ENCODE results near the gene HEBP2. TPM values are rescaled to one million over a fixed set of nuclear protein-coding genes. Genes with fewer than 3 reads are reported as not detected.

Gene HEBP2
- total RNA-seq, 4 donors from 2014 or later, result 119 to 797 (median 222) TPM

DNA sequence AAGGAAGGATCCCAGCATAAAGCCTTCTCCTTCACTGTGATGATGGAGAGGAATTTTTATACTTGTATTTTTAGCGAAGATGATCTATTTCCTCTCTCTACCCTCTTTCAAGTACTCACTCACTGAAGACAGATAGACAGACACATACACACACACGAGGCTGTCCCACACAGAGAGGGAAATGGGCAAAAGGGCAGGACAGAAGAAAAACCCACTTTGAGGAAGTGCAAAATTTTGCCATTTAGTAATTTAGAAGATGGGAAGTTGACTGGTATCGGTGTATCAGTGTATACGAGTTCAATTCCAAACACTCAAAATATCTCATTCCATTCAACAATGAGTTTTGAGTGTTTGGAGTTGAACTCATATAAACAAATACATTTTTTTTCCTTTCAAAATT, 30.9 kb downstream of the HEBP2 start:
- TF ChIP-seq, protein P1, sequence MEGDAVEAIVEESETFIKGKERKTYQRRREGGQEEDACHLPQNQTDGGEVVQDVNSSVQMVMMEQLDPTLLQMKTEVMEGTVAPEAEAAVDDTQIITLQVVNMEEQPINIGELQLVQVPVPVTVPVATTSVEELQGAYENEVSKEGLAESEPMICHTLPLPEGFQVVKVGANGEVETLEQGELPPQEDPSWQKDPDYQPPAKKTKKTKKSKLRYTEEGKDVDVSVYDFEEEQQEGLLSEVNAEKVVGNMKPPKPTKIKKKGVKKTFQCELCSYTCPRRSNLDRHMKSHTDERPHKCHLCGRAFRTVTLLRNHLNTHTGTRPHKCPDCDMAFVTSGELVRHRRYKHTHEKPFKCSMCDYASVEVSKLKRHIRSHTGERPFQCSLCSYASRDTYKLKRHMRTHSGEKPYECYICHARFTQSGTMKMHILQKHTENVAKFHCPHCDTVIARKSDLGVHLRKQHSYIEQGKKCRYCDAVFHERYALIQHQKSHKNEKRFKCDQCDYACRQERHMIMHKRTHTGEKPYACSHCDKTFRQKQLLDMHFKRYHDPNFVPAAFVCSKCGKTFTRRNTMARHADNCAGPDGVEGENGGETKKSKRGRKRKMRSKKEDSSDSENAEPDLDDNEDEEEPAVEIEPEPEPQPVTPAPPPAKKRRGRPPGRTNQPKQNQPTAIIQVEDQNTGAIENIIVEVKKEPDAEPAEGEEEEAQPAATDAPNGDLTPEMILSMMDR (IDR thresholded peaks at IDR 0.05; ENCODE audit: low read depth), result no peak

DNA sequence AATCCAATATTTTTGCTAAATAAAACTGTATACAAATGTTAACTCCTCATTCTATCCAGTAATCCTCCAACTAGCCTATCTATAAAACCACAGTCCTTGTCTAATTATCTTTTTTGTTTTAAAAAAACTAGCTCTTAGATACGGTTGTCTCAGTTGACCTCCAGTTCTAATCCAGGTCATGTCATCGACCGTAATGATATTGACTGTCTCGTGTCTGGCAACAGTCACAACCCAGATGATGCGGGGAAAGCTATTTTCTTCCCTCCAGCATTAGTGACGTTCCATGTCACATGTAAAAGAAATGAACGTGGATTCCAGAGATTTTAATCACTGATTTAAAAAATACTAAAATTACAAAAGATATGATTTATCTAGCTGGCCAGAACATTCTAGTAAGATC, 35.5 kb downstream of the HEBP2 start:
- TF ChIP-seq, protein P1 (IDR thresholded peaks at IDR 0.05; ENCODE audit: low read depth), result no peak

DNA sequence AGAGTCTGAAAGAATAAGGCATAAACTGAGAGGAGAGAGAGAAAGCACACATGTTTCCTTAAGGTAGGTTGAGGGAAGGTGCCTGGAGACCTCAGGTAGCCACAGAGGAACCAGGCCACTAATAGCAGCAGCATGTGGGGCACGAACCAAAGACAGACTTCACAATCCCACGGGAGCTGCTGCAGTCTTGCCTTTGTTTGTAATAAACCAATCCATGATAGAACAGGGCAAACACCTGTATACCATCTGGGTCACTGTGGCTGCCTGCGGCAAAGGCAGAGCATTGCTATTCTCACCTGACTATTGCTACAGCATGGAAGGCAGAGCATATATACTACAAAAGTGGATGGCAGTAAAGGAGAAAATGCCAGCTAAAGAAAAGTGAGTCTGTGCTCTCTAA, 36.3 kb downstream of the HEBP2 start:
- TF ChIP-seq, protein P1 (IDR thresholded peaks at IDR 0.05; ENCODE audit: low read depth), result no peak

DNA sequence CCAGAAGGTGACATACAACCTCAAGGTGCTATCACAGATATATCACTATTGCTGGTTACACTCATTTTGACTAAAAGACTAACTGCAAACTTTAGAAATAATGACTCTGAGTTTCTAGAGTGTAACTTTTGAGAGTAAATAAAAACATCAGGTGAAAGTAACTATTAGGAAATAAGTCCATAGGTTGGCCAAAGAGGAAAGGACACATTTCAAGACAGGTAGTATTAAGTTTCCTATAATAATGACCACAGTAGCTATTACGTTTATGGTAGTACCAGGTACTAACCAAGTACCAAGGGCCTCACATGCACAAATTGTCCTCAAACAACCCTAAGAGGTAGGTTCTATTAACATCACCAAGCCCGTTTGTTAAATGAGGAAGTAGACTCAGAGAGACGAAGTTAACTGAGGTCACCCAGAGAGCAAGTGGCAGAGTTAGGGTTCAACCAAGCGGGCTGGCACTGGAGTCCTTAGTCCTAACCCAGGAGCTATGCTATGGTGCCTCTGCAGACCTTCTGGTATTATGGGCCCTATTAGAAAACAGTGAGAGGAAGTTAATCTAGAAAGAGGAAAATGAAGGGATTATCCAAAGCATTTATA, 36.8 kb downstream of the HEBP2 start:
- TF ChIP-seq, protein P1 (IDR thresholded peaks at IDR 0.05; ENCODE audit: low read depth), result no peak

DNA sequence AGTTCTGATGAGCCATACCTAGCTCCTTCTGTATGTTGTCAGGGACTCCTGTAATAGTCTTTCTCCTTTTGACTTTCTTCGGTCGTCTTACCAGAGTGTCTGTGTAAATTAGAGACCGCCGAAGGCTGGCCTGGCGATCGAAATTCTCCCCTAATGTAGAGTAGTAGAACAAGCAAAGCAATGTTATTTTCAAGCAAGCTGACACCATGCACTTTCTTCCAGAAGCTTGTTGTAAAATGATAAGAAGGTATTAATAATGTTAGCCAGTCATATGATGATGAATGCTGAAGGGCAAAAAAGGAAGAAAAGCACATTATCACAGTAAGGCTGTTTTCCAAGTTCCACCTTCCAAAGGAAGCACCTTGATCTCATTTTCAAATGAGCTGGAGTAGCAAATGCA, 37.9 kb downstream of the HEBP2 start:
- TF ChIP-seq, protein P1 (IDR thresholded peaks at IDR 0.05; ENCODE audit: low read depth), result no peak

DNA sequence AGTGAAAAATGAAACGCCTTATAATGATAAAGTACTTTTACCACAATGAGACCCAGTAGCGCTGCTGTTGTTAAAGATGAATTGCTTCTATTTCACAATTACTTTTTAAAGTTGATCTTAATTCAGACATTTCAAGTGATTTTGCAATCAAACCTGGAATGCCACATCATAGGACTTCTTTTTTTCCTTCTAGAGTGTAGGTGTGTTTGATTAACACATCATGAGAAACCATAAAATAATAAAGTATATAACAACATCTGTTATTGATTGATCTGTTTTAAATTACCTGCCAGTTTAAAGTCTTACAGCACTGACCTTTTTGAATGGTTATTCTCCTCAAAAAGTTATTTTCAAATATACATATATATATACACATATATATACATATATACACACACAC, 38.6 kb downstream of the HEBP2 start:
- TF ChIP-seq, protein P1 (IDR thresholded peaks at IDR 0.05; ENCODE audit: low read depth), result no peak

DNA sequence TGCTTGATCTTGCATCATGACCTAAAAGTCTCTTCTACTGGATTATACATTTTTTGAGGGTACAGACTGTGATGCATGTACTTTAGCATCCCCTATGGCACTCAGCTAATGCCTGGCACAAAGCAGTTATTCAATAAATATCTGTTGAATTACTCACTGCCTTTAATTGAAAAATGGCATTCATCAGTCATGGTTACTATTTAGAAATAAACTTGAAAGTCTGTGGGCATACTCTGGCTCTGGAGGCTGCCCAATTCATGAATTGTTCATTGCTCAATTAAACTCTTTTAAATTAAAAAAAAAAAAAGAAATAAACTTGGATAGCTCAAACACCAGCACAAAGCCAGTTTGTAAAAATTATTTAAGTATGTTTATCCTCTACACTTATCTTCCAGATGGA, 40.0 kb downstream of the HEBP2 start:
- TF ChIP-seq, protein P1 (IDR thresholded peaks at IDR 0.05; ENCODE audit: low read depth), result no peak

All from subcutaneous adipose tissue (tissue), 4 donors.